Measurements from ENCODE around the gene NYAP2. TPM values are rescaled to one million over a fixed set of nuclear protein-coding genes. Genes with fewer than 3 reads are reported as not detected.
A peak's percentile ranks its signal among the peaks of the same experiment; 100 is the strongest.

Gene NYAP2
- not detected in 2 replicates for total RNA-seq (2014; rRNA removed; shearing (Covaris generic))

- peak; percentile 92 for DNase-seq (ENCODE audit: low spot score)
- in situ Hi-C loops (cut with HindIII; ENCODE audit: low sequenced_read_pairs) = no loop called here
Observed at GRCh38 chr2:225399504-225399903, at the start of gene NYAP2. Gene NYAP2 (plus strand): TSS chr2:225399710. CDS start chr2:225408881, 9,171 bp downstream.

GRCh38 chr2:225353579-225354085 is 45.9 kb upstream of the NYAP2 start:
- in situ Hi-C loops (cut with HindIII; ENCODE audit: low sequenced_read_pairs) = no loop called here

GRCh38 chr2:225354281-225354774 is 45.2 kb upstream of the NYAP2 start:
- in situ Hi-C loops (cut with HindIII; ENCODE audit: low sequenced_read_pairs) = no loop called here
- DNase-seq (ENCODE audit: low spot score) = no peak

More at GRCh38 chr2:225353579-225354085, 45.9 kb upstream of the NYAP2 start:
- no peak for DNase-seq (ENCODE audit: low spot score)

GRCh38 chr2:225355788-225356187 is 43.7 kb upstream of the NYAP2 start:
- DNase-seq (ENCODE audit: low spot score) = no peak
- in situ Hi-C loops (cut with HindIII; ENCODE audit: low sequenced_read_pairs) = no loop called here

- in situ Hi-C loops (cut with HindIII; ENCODE audit: low sequenced_read_pairs) = no loop called here
- DNase-seq (ENCODE audit: low spot score) = no peak
Observed at GRCh38 chr2:225366731-225367130, 32.8 kb upstream of the NYAP2 start.

GRCh38 chr2:225367482-225367881 is 32.0 kb upstream of the NYAP2 start:
- no peak for DNase-seq (ENCODE audit: low spot score)
- in situ Hi-C loops (cut with HindIII; ENCODE audit: low sequenced_read_pairs) = no loop called here

GRCh38 chr2:225378984-225379383 is 20.5 kb upstream of the NYAP2 start:
- no peak for DNase-seq (ENCODE audit: low spot score)
- in situ Hi-C loops (cut with HindIII; ENCODE audit: low sequenced_read_pairs) = no loop called here

- DNase-seq (ENCODE audit: low spot score) = no peak
- in situ Hi-C loops (cut with HindIII; ENCODE audit: low sequenced_read_pairs) = no loop called here
Observed at GRCh38 chr2:225379856-225380255, 19.7 kb upstream of the NYAP2 start.

GRCh38 chr2:225381609-225382008 is 17.9 kb upstream of the NYAP2 start:
- in situ Hi-C loops (cut with HindIII; ENCODE audit: low sequenced_read_pairs) = no loop called here
- DNase-seq (ENCODE audit: low spot score) = no peak

- in situ Hi-C loops (cut with HindIII; ENCODE audit: low sequenced_read_pairs) = no loop called here
- DNase-seq (ENCODE audit: low spot score) = no peak
Observed at GRCh38 chr2:225398372-225398771, 1.1 kb upstream of the NYAP2 start.

- DNase-seq (ENCODE audit: low spot score) = peak; percentile 96
- in situ Hi-C loops (cut with HindIII; ENCODE audit: low sequenced_read_pairs) = no loop called here
Observed at GRCh38 chr2:225400060-225400511, 576 bp downstream of the NYAP2 start.

- in situ Hi-C loops (cut with HindIII; ENCODE audit: low sequenced_read_pairs) = no loop called here
- DNase-seq (ENCODE audit: low spot score) = peak; percentile 70
Observed at GRCh38 chr2:225400546-225401400, 1.3 kb downstream of the NYAP2 start.

- DNase-seq (ENCODE audit: low spot score) = peak; percentile 56
- in situ Hi-C loops (cut with HindIII; ENCODE audit: low sequenced_read_pairs) = no loop called here
Observed at GRCh38 chr2:225402210-225402776, 2.8 kb downstream of the NYAP2 start.

- in situ Hi-C loops (cut with HindIII; ENCODE audit: low sequenced_read_pairs) = no loop called here
- no peak for DNase-seq (ENCODE audit: low spot score)
Observed at GRCh38 chr2:225411452-225411851, 11.9 kb downstream of the NYAP2 start.

- DNase-seq (ENCODE audit: low spot score) = no peak
- in situ Hi-C loops (cut with HindIII; ENCODE audit: low sequenced_read_pairs) = no loop called here
Observed at GRCh38 chr2:225413786-225414185, 14.3 kb downstream of the NYAP2 start.

GRCh38 chr2:225414902-225415301 is 15.4 kb downstream of the NYAP2 start:
- in situ Hi-C loops (cut with HindIII; ENCODE audit: low sequenced_read_pairs) = no loop called here
- DNase-seq (ENCODE audit: low spot score) = no peak

GRCh38 chr2:225415341-225415740 is 15.8 kb downstream of the NYAP2 start:
- no peak for DNase-seq (ENCODE audit: low spot score)
- in situ Hi-C loops (cut with HindIII; ENCODE audit: low sequenced_read_pairs) = no loop called here

- in situ Hi-C loops (cut with HindIII; ENCODE audit: low sequenced_read_pairs) = no loop called here
- DNase-seq (ENCODE audit: low spot score) = no peak
Observed at GRCh38 chr2:225415792-225416191, 16.3 kb downstream of the NYAP2 start.

GRCh38 chr2:225416616-225417367 is 17.3 kb downstream of the NYAP2 start:
- DNase-seq (ENCODE audit: low spot score) = no peak
- in situ Hi-C loops (cut with HindIII; ENCODE audit: low sequenced_read_pairs) = no loop called here

Measured in G401 (cell line).